ENCODE data around the gene HDGF. TPM values are rescaled to one million over a fixed set of nuclear protein-coding genes. Genes with fewer than 3 reads are reported as not detected.
A peak's percentile ranks its signal among the peaks of the same experiment; 100 is the strongest.

The HDGF gene
- total and polyA plus RNA-seq, 7 experiments from 2014 or later, result 25.0 to 224 (median 90.9) TPM

DNA sequence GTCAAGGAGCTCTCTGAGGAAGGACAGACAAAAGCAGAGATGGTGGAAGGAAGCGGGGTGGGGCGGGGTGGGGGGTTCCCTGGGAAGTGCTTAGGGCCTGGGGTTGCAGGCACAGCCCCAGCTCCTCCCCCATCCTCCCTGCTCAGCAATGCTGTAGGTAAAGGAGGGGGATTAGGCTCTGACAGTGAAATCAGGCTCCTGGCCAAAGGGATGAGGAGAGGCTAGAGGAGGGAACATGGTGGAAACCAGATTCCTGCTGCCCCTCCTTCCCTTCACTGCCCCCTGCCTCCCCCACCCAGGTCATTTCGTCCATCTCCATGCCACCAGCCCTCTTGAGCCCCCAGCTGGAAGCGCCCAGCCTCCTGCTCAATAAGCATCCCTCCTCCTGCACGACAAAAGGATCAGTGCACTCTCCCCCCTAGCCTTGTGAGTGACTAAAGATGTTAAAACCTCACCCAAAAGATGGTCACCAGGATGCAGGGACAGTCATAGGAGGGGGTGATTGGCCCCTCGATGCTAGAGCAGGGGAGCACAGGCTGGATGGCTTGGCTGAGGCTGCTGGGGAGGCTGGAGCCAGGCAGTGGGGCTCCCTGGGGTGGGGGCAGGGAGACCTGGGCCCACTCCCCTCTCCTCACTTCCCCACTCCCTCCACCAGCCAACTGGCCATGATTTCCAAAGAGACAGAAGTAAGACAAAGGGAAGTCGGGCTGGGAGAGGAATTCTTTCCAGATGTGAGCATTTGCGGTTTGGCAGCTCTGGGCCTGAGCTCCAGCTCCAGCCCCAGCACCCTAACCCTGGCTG, 43.9 kb downstream of the HDGF start:
- ChIA-PET CTCF (interaction anchor here (1.0 to 11.9 kb wide), 8 partner anchors 8 to 34 kb away, joined by 3 to 93 read pairs (median 6); partner anchors contain the start of gene MRPL24), POLR2A (interaction anchor here (0.6 to 2.4 kb wide), 6 partner anchors 18 to 206 kb away, joined by 3 to 13 read pairs (median 5); partner anchors contain the start of gene ISG20L2)
- Histone ChIP-seq H3K4me1 (ENCODE audit: control insufficient read depth in 2 of 2, insufficient read depth in 2 of 2, low read length in 2 of 2) (peaks cover 23 to 27% of the 10 kb centered on the region in 2 donors), H3K27me3 (ENCODE audit: control insufficient read depth in 2 of 2, insufficient read depth in 2 of 2, low read length in 2 of 2) (peaks cover 3 to 4% of the 10 kb centered on the region in 2 donors), H3K9me3 (ENCODE audit: control insufficient read depth in 2 of 3, low read length in 3 of 3) (no peaks in the 10 kb centered on the region), H3K4me3 (ENCODE audit: low read length) (no peak overlapping the region), H3K27ac (ENCODE audit: low read depth, low read length) (no peak overlapping the region), H3K36me3 (ENCODE audit: control insufficient read depth in 2 of 3, insufficient read depth in 3 of 3, low read length in 3 of 3) (no peaks in the 10 kb centered on the region)
- no peaks in the 10 kb centered on the region for H3K36me3 Mint-ChIP-seq
- DNase-seq (no peak), ATAC-seq (no peak)
- intact Hi-C loops (cut with micrococcal nuclease), result loop anchor here in 1 of 2 donors (2.0 to 5.0 kb wide), 2 partner anchors 19 to 80 kb away; no protein-coding TSS in a partner anchor
- peak overlapping the region in 9 of 10 donors; percentile 73 to 95 (median 93) for H3K4me3 Mint-ChIP-seq
- peaks cover 11 to 37% (median 21%) of the 10 kb centered on the region in 7 donors for H3K4me1 Mint-ChIP-seq
- peak overlapping the region in 8 of 9 donors; percentile 41 to 94 (median 86) for H3K27ac Mint-ChIP-seq
- H3K9me3 Mint-ChIP-seq, result no peaks in the 10 kb centered on the region
- peaks cover 8 to 41% (median 18%) of the 10 kb centered on the region in 5 donors for H3K27me3 Mint-ChIP-seq

DNA sequence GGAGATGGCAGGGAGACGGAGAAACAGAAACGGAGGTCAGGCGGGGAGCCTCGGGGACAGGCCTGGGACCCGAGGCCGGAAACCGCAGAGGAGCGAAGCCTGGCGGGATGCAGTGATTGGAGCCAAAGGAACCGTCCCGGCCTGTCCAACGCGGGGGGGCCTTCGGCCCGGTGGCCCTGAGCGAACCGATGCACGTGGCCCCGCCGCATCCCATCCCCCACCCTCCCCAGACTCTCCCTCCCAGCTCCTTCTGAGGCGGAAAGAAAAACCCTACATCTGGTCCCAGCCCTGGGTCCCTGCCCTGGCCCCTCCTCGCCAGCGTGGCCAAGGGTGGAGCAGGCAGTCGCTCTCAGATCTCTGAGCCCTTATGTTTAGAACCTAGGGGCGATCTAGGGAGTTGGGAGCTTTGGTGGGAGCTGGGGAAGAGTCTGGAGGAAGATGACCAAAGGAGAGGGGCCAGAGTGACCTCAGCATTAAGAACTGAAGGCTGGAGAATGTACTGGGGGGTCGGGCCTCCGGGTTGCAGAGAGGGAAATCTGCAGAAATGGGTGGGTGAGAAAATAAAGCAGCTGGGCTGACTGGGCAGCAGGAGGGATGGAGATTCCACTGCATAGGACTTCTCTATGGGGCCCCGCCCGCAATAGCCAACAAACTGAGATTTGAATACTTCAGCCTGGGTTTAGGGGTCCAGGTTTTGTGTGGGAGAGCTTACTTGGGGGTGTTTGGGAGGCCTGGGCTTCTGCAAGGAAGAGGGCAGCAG, 44.6 kb downstream of the HDGF start:
- peak overlapping the region; percentile 71 for H3K27ac ChIP-seq (ENCODE audit: low read depth, low read length)
- H3K4me1 Mint-ChIP-seq, result peaks cover 11 to 37% (median 21%) of the 10 kb centered on the region in 7 donors

DNA sequence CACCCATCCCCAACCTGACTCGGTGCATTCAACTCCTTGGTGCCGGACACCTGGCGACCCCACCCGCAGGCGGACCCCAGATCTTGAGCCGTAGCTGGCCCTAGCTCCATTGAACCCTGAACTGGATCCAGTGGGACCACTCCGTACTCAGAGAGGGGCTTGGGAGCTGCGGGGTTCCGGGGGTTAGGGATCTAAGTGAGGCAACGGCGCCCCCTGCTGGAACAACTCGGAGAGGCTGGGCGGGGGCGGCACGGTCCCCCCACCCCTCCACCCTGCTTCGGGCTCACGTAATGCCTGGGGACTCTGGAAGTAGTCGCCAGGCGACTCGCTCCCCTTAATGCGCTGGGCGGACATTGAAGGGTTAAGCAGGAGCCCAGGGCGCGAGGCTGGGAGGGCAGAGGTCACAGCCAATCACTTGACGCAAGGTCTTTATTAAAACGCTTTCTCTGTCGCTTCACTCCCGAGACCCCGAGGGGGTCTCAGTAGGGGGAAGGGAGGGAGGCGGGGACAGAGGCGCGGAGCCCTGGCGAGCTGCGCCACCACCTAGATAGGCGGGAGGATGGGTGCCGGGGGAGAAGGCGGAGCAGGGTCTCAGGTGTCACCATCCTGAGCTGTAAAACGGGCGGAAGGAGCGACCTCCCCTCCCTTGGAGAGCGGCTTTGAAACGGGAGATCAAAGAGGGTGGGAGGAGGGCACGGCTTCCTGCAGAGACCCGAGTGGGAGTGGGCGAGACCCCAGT, 45.4 kb downstream of the HDGF start:
- H3K9me3 Mint-ChIP-seq, result no peaks in the 10 kb centered on the region

More for the DNA sequence above, 44.6 kb downstream of the HDGF start:
- Mint-ChIP-seq H3K27ac (peak overlapping the region in 8 of 9 donors; percentile 85 to 94 (median 92)), H3K36me3 (no peaks in the 10 kb centered on the region), H3K9me3 (no peaks in the 10 kb centered on the region), H3K27me3 (peaks cover 8 to 41% (median 18%) of the 10 kb centered on the region in 5 donors), H3K4me3 (peak overlapping the region; percentile 88 to 95 (median 92))
- ChIA-PET POLR2A (interaction anchor here (0.6 to 2.4 kb wide), 8 partner anchors 17 to 250 kb away, joined by 3 to 13 read pairs (median 6); partner anchors contain the start of genes ISG20L2, MRPL24 and NAXE), CTCF (interaction anchor here (0.5 to 11.9 kb wide), 12 partner anchors 9 to 99 kb away, joined by 3 to 93 read pairs (median 6); partner anchors contain the start of gene MRPL24)
- no peaks in the 10 kb centered on the region for H3K36me3 ChIP-seq (ENCODE audit: control insufficient read depth in 2 of 3, insufficient read depth in 3 of 3, low read length in 3 of 3)
- ATAC-seq (peak; percentile 15), DNase-seq (peak in 1 of 9 donors; percentile 42)
- peaks cover 23 to 27% of the 10 kb centered on the region in 2 donors for H3K4me1 ChIP-seq (ENCODE audit: control insufficient read depth in 2 of 2, insufficient read depth in 2 of 2, low read length in 2 of 2)
- H3K27me3 ChIP-seq (ENCODE audit: control insufficient read depth in 2 of 2, insufficient read depth in 2 of 2, low read length in 2 of 2), result peaks cover 3 to 4% of the 10 kb centered on the region in 2 donors
- intact Hi-C loops (cut with micrococcal nuclease), result loop anchor here (1.0 to 5.0 kb wide), 7 partner anchors 18 to 81 kb away; partner anchors contain the start of genes HDGF (in 1 of the 2), ISG20L2 (in 1 of the 2) and METTL25B (in 1 of the 2)
- peak overlapping the region; percentile 81 for H3K4me3 ChIP-seq (ENCODE audit: low read length)
- no peaks in the 10 kb centered on the region for H3K9me3 ChIP-seq (ENCODE audit: control insufficient read depth in 2 of 3, low read length in 3 of 3)

DNA sequence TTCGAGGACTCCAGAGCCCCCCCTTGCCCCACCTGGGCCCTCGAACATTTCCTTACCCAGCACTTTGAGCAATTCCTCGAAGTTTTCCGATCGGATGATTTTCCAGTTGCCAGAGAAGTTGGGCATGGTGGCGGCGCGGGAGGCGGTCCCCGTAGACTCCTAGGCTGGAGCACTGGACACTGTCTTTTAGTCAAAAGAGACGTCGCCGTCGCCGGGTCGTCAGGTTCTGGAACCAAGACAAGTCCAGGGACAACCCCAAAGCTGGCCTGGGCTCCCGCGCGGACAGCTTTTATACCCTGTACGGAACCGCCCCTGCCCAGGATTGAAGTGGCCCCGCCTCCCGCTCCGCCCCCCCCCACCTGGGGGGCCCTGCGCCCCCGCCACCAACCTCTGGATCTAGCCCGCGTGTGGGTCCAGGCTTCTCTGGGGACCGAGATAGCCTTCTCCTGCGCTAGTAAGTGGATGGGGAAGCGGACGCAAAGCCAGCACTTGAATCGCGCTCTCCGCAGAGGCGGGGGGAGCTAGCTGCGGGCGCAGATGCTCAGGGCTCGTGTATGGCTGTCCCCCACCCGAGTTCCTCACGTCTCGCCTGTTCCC, 46.1 kb downstream of the HDGF start, which contains the start of gene CRABP2:
Gene CRABP2 (minus strand): TSS at position 263 of the 597 bp plus-strand sequence. CDS start 137 bp downstream, at position 126.
- peak within 1 kb of the TSS; percentile 88 to 95 (median 92) for H3K4me3 Mint-ChIP-seq
- peak within 1 kb of the TSS; percentile 71 for H3K27ac ChIP-seq (ENCODE audit: low read depth, low read length)
- peaks cover 3 to 4% of the 10 kb centered on the region in 2 donors for H3K27me3 ChIP-seq (ENCODE audit: control insufficient read depth in 2 of 2, insufficient read depth in 2 of 2, low read length in 2 of 2)
- ATAC-seq (peak; percentile 55), DNase-seq (peak in 2 of 9 donors; percentile 14 to 32)
- peak within 1 kb of the TSS; percentile 81 for H3K4me3 ChIP-seq (ENCODE audit: low read length)
- CTCF ChIA-PET, result interaction anchor here (0.5 to 11.9 kb wide), 8 partner anchors 10 to 46 kb away, joined by 3 to 93 read pairs (median 7); no protein-coding TSS in a partner anchor
- peaks cover 11 to 37% (median 24%) of the 10 kb centered on the region in 7 donors for H3K4me1 Mint-ChIP-seq
- POLR2A ChIA-PET, result interaction anchor here (0.8 to 2.4 kb wide), 5 partner anchors 16 to 248 kb away, joined by 3 to 13 read pairs (median 4); partner anchors contain the start of gene MRPL24
- no peaks in the 10 kb centered on the region for H3K36me3 Mint-ChIP-seq
- H3K4me1 ChIP-seq (ENCODE audit: control insufficient read depth in 2 of 2, insufficient read depth in 2 of 2, low read length in 2 of 2), result peaks cover 23 to 27% of the 10 kb centered on the region in 2 donors
- H3K27ac Mint-ChIP-seq, result peak within 1 kb of the TSS; percentile 46 to 94 (median 92)
- intact Hi-C loops (cut with micrococcal nuclease), result loop anchor here in 1 of 2 donors (5.0 kb wide), 1 partner anchor 78 kb away; no protein-coding TSS in a partner anchor
- H3K27me3 Mint-ChIP-seq, result peaks cover 8 to 44% (median 26%) of the 10 kb centered on the region in 5 donors
- no peaks in the 10 kb centered on the region for H3K9me3 ChIP-seq (ENCODE audit: control insufficient read depth in 2 of 3, low read length in 3 of 3)
- no peaks in the 10 kb centered on the region for H3K36me3 ChIP-seq (ENCODE audit: control insufficient read depth in 2 of 3, insufficient read depth in 3 of 3, low read length in 3 of 3)
- no peaks in the 10 kb centered on the region for H3K9me3 Mint-ChIP-seq

More for the DNA sequence above, 45.4 kb downstream of the HDGF start:
- Histone ChIP-seq H3K36me3 (ENCODE audit: control insufficient read depth in 2 of 3, insufficient read depth in 3 of 3, low read length in 3 of 3) (no peaks in the 10 kb centered on the region), H3K9me3 (ENCODE audit: control insufficient read depth in 2 of 3, low read length in 3 of 3) (no peaks in the 10 kb centered on the region), H3K27me3 (ENCODE audit: control insufficient read depth in 2 of 2, insufficient read depth in 2 of 2, low read length in 2 of 2) (peaks cover 3 to 4% of the 10 kb centered on the region in 2 donors), H3K27ac (ENCODE audit: low read depth, low read length) (peak overlapping the region; percentile 71), H3K4me1 (ENCODE audit: control insufficient read depth in 2 of 2, insufficient read depth in 2 of 2, low read length in 2 of 2) (peaks cover 23 to 27% of the 10 kb centered on the region in 2 donors), H3K4me3 (ENCODE audit: low read length) (peak overlapping the region; percentile 81)
- DNase-seq, result peak; percentile 59 to 79 (median 68)
- Mint-ChIP-seq H3K27ac (peak overlapping the region; percentile 46 to 94 (median 92)), H3K36me3 (no peaks in the 10 kb centered on the region), H3K4me3 (peak overlapping the region; percentile 88 to 95 (median 92)), H3K27me3 (peaks cover 8 to 44% (median 24%) of the 10 kb centered on the region in 5 donors), H3K4me1 (peaks cover 11 to 37% (median 21%) of the 10 kb centered on the region in 7 donors)
- POLR2A ChIA-PET, result interaction anchor here (0.6 to 2.4 kb wide), 8 partner anchors 16 to 249 kb away, joined by 3 to 13 read pairs (median 4); partner anchors contain the start of genes ISG20L2, MRPL24 and NAXE
- peak; percentile 82 for ATAC-seq
- intact Hi-C loops (cut with micrococcal nuclease), result loop anchor here (1.0 to 5.0 kb wide), 7 partner anchors 17 to 80 kb away; partner anchors contain the start of genes HDGF (in 1 of the 2), ISG20L2 (in 1 of the 2) and METTL25B (in 1 of the 2)
- CTCF ChIA-PET, result interaction anchor here (0.5 to 11.9 kb wide), 13 partner anchors 10 to 98 kb away, joined by 3 to 93 read pairs (median 5); partner anchors contain the start of gene MRPL24

DNA sequence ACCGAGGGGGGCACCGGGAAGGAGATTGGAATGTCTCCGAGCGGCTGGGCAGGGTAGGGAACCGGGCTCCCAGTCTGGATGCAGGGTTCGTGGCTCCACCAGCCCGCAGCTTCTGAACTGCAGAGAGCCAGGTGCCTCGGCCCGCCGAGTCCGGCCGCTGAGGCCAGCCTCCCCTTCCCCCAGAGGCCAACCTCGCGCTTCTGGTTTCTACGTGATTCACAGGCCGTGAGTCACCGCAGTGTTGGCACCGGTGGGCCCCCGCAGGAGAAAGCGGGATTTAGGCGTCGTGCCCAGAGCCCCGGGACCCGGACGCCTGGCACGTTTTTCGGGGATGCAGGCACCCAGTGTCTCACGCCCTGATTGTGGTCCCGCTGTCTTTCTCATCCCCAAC, 46.5 kb downstream of the HDGF start:
- Mint-ChIP-seq H3K27me3 (peaks cover 8 to 44% (median 26%) of the 10 kb centered on the region in 5 donors), H3K4me1 (peaks cover 11 to 37% (median 24%) of the 10 kb centered on the region in 7 donors), H3K36me3 (no peaks in the 10 kb centered on the region), H3K27ac (peak overlapping the region in 1 of 9 donors; percentile 47), H3K9me3 (no peaks in the 10 kb centered on the region), H3K4me3 (peak overlapping the region; percentile 23 to 95 (median 92))
- peak in 1 of 9 donors; percentile 32 for DNase-seq
- H3K36me3 ChIP-seq (ENCODE audit: control insufficient read depth in 2 of 3, insufficient read depth in 3 of 3, low read length in 3 of 3), result no peaks in the 10 kb centered on the region
- peaks cover 3 to 4% of the 10 kb centered on the region in 2 donors for H3K27me3 ChIP-seq (ENCODE audit: control insufficient read depth in 2 of 2, insufficient read depth in 2 of 2, low read length in 2 of 2)
- H3K27ac ChIP-seq (ENCODE audit: low read depth, low read length), result peak overlapping the region; percentile 71
- intact Hi-C loops (cut with micrococcal nuclease), result loop anchor here in 1 of 2 donors (5.0 kb wide), 1 partner anchor 78 kb away; no protein-coding TSS in a partner anchor
- H3K9me3 ChIP-seq (ENCODE audit: control insufficient read depth in 2 of 3, low read length in 3 of 3), result no peaks in the 10 kb centered on the region
- H3K4me3 ChIP-seq (ENCODE audit: low read length), result peak overlapping the region; percentile 81
- no peak for ATAC-seq
- POLR2A ChIA-PET, result interaction anchor here (1.0 to 2.2 kb wide), 2 partner anchors 22 to 36 kb away, joined by 3 to 7 read pairs; partner anchors contain the start of gene MRPL24
- H3K4me1 ChIP-seq (ENCODE audit: control insufficient read depth in 2 of 2, insufficient read depth in 2 of 2, low read length in 2 of 2), result peaks cover 23 to 27% of the 10 kb centered on the region in 2 donors
- CTCF ChIA-PET, result interaction anchor here (2.6 to 11.9 kb wide), 3 partner anchors 11 to 21 kb away, joined by 11 to 93 read pairs (median 37); no protein-coding TSS in a partner anchor

Measured in naive thymus-derived CD4-positive, alpha-beta T cell (primary cell).